Measurements from ENCODE around the gene TGFBR1.

GRCh38 chr9:99109522-99109921 is 4.6 kb downstream of the TGFBR1 start:
- TF ChIP-seq CTCF (IDR thresholded peaks at IDR 0.05; ENCODE audit: poor library complexity), result no peak
- TF ChIP-seq EZH2 (IDR thresholded peaks at IDR 0.05; ENCODE audit: borderline replicate concordance), result no peak
- TF ChIP-seq EZH2phosphoT487 (IDR thresholded peaks at IDR 0.05; ENCODE audit: low read depth, severe bottlenecking, unreplicated experiment), result no peak
